SK-N-SH treated with all-trans-retinoic acid at 6 μM for 48 hours (cell line): ENCODE data around the gene NKX2-4.

Source experiments
- ATAC-seq: fragments of 200-7000 bp; cut with Tn5 transposase; 3 replicates; pipeline ENCODE4 v1.9.1; 2020; ENCODE audit warnings: mild to moderate bottlenecking, moderate library complexity
- ARNTL ChIP-seq: fragments of 450-650 bp; formaldehyde crosslinking; IDR thresholded peaks from 2 replicates; pipeline ENCODE4 v1.5.0; 2020; ENCODE audit warnings: low read depth, mild to moderate bottlenecking, moderate library complexity, borderline replicate concordance
- BACH2 ChIP-seq: fragments of 250-450 bp; sonication (Bioruptor Pico); IDR thresholded peaks from 2 replicates; pipeline ENCODE4 v1.9.0; 2021; ENCODE audit warnings: mild to moderate bottlenecking, borderline replicate concordance
- CREB5 ChIP-seq: fragments of 250-450 bp; sonication (Bioruptor Pico); IDR thresholded peaks from 2 replicates; pipeline ENCODE4 v1.5.1; 2020; ENCODE audit warnings: low read depth, mild to moderate bottlenecking, moderate library complexity
- CSDC2 ChIP-seq: fragments of 250-450 bp; sonication (Bioruptor Pico); IDR thresholded peaks from 2 replicates; pipeline ENCODE4 v1.5.0; 2020; ENCODE audit warnings: mild to moderate bottlenecking, moderate library complexity
- CSRNP3 ChIP-seq: fragments of 250-450 bp; sonication (Bioruptor Pico); IDR thresholded peaks from 2 replicates; pipeline ENCODE4 v1.5.1; 2021; ENCODE audit warnings: mild to moderate bottlenecking, moderate library complexity
- GLIS3 ChIP-seq: fragments of 250-450 bp; sonication (Bioruptor Pico); IDR thresholded peaks from 2 replicates; pipeline ENCODE4 v1.5.0; 2020; ENCODE audit warnings: mild to moderate bottlenecking, moderate library complexity
- ISL1 ChIP-seq: fragments of 250-450 bp; sonication (Bioruptor Pico); IDR thresholded peaks from 2 replicates; pipeline ENCODE4 v2.1.2; 2022; ENCODE audit warnings: mild to moderate bottlenecking, moderate library complexity
- OSR1 ChIP-seq: fragments of 250-450 bp; sonication (Bioruptor Pico); IDR thresholded peaks from 2 replicates; pipeline ENCODE4 v1.8.0; 2022; ENCODE audit warnings: moderate library complexity, mild to moderate bottlenecking, inconsistent platforms
- PATZ1 ChIP-seq: fragments of 250-450 bp; sonication (Bioruptor Pico); IDR thresholded peaks from 2 replicates; pipeline ENCODE4 v1.8.0; 2020; ENCODE audit warnings: mild to moderate bottlenecking, moderate library complexity, borderline replicate concordance
- POU6F1 ChIP-seq: fragments of 250-450 bp; sonication (Bioruptor Pico); IDR thresholded peaks from 2 replicates; pipeline ENCODE4 v1.8.0; 2021; ENCODE audit warnings: low read depth, mild to moderate bottlenecking, moderate library complexity, borderline replicate concordance
- PPARA ChIP-seq: fragments of 250-450 bp; sonication (Bioruptor Pico); IDR thresholded peaks from 2 replicates; pipeline ENCODE4 v1.5.0; 2020; ENCODE audit warnings: mild to moderate bottlenecking, borderline replicate concordance
- RARB ChIP-seq: fragments of 250-450 bp; sonication (Bioruptor Pico); IDR thresholded peaks from 2 replicates; pipeline ENCODE4 v1.8.0; 2021; ENCODE audit warnings: mild to moderate bottlenecking, moderate library complexity
- SNAI2 ChIP-seq: fragments of 250-450 bp; sonication (Bioruptor Pico); IDR thresholded peaks from 2 replicates; pipeline ENCODE4 v1.5.0; 2020; ENCODE audit warnings: mild to moderate bottlenecking, moderate library complexity
- TCF4 ChIP-seq: fragments of 250-450 bp; sonication (Bioruptor Pico); IDR thresholded peaks from 2 replicates; pipeline ENCODE4 v1.8.0; 2021; ENCODE audit warnings: mild to moderate bottlenecking, moderate library complexity, borderline replicate concordance
- TOX ChIP-seq: fragments of 250-450 bp; sonication (Bioruptor Pico); IDR thresholded peaks from 2 replicates; pipeline ENCODE4 v1.8.0; 2021; ENCODE audit warnings: mild to moderate bottlenecking, moderate library complexity, borderline replicate concordance
- TSHZ2 ChIP-seq: fragments of 250-450 bp; sonication (Bioruptor Pico); IDR thresholded peaks from 2 replicates; pipeline ENCODE4 v1.5.0; 2020; ENCODE audit warnings: mild to moderate bottlenecking, moderate library complexity
- ZC3H10 ChIP-seq: fragments of 250-450 bp; sonication (Bioruptor Pico); IDR thresholded peaks from 2 replicates; pipeline ENCODE4 v1.5.1; 2021; ENCODE audit warnings: mild to moderate bottlenecking, moderate library complexity
- ZFP3 ChIP-seq: fragments of 250-450 bp; sonication (Bioruptor Pico); IDR thresholded peaks from 2 replicates; pipeline ENCODE4 v1.5.0; 2020; ENCODE audit warnings: mild to moderate bottlenecking, moderate library complexity
- ZFP30 ChIP-seq: fragments of 450-650 bp; formaldehyde crosslinking; IDR thresholded peaks from 2 replicates; pipeline ENCODE4 v1.5.0; 2022; ENCODE audit warnings: mild to moderate bottlenecking, moderate library complexity
- ZNF565 ChIP-seq: fragments of 450-650 bp; formaldehyde crosslinking; conservative IDR thresholded peaks from 2 replicates; pipeline ENCODE4 v1.5.0; 2020; ENCODE audit warnings: low read depth, mild to moderate bottlenecking, moderate library complexity
- ZNF70 ChIP-seq: fragments of 450-650 bp; formaldehyde crosslinking; IDR thresholded peaks from 2 replicates; pipeline ENCODE4 v1.5.0; 2020; ENCODE audit warnings: mild to moderate bottlenecking, moderate library complexity
- ZNF8 ChIP-seq: fragments of 450-650 bp; formaldehyde crosslinking; IDR thresholded peaks from 2 replicates; pipeline ENCODE4 v1.5.0; 2020; ENCODE audit warnings: mild to moderate bottlenecking, moderate library complexity

Gene NKX2-4

GRCh38 chr20:21393816-21394519 lies 3.4 kb downstream of the NKX2-4 start:
- no peak for ATAC-seq
- TF ChIP-seq SNAI2 (no peak), RARB (CRISPR knock-in tag) (no peak), OSR1 (no peak), TSHZ2 (CRISPR knock-in tag) (no peak), ZFP3 (no peak), TOX (CRISPR knock-in tag) (no peak)
- TF ChIP-seq, all 23 proteins: peak for 0

GRCh38 chr20:21393166-21393565 lies 4.2 kb downstream of the NKX2-4 start:
- ATAC-seq: no peak
- no peak for TF ChIP-seq ARNTL (CRISPR knock-in tag)
- no peak for TF ChIP-seq TOX (CRISPR knock-in tag)
- TF ChIP-seq PPARA: no peak
- no peak for TF ChIP-seq ZNF8
- TF ChIP-seq PATZ1 (CRISPR knock-in tag): no peak
- TF ChIP-seq POU6F1: no peak
- TF ChIP-seq BACH2 (CRISPR knock-in tag): no peak
- no peak for TF ChIP-seq CSRNP3 (CRISPR knock-in tag)
- TF ChIP-seq RARB (CRISPR knock-in tag): no peak
- no peak for TF ChIP-seq TCF4 (CRISPR knock-in tag)
- no peak for TF ChIP-seq SNAI2
- no peak for TF ChIP-seq OSR1
- TF ChIP-seq ZC3H10: no peak
- TF ChIP-seq GLIS3 (CRISPR knock-in tag): no peak
- no peak for TF ChIP-seq CSDC2
- TF ChIP-seq ZFP3: no peak
- no peak for TF ChIP-seq ZNF565 (CRISPR knock-in tag)

- no peak; the same call in 2 of the 3 replicates for ATAC-seq
- TF ChIP-seq ARNTL (CRISPR knock-in tag): no peak
- no peak for TF ChIP-seq GLIS3 (CRISPR knock-in tag)
- TF ChIP-seq PATZ1 (CRISPR knock-in tag): no peak
- TF ChIP-seq ZNF70 (CRISPR knock-in tag): no peak
- TF ChIP-seq ZFP3: no peak
- TF ChIP-seq SNAI2: no peak
- TF ChIP-seq RARB (CRISPR knock-in tag): no peak
- no peak for TF ChIP-seq ZNF565 (CRISPR knock-in tag)
- TF ChIP-seq CSRNP3 (CRISPR knock-in tag): no peak
- TF ChIP-seq CSDC2: no peak
- no peak for TF ChIP-seq BACH2 (CRISPR knock-in tag)
- TF ChIP-seq POU6F1: no peak
- no peak for TF ChIP-seq CREB5 (CRISPR knock-in tag)
- TF ChIP-seq ISL1 (CRISPR knock-in tag): no peak
- TF ChIP-seq TOX (CRISPR knock-in tag): no peak
- TF ChIP-seq ZFP30: no peak
- TF ChIP-seq ZC3H10: no peak
Measured at GRCh38 chr20:21391972-21392352, 5.4 kb downstream of the NKX2-4 start.
